Kidney glomerular epithelial cell (primary cell): Measurements from ENCODE around the gene PDK1.
"Not testable (repeated sequence)": the region's sequence is repeated elsewhere in the genome, so short reads cannot be mapped to it uniquely, and the experiment has no call there.

ENCODE experiments used
- DNase-seq: peaks from one replicate; lab custom pipeline; 2025; lab: John Stamatoyannopoulos, UW

Gene PDK1

DNA sequence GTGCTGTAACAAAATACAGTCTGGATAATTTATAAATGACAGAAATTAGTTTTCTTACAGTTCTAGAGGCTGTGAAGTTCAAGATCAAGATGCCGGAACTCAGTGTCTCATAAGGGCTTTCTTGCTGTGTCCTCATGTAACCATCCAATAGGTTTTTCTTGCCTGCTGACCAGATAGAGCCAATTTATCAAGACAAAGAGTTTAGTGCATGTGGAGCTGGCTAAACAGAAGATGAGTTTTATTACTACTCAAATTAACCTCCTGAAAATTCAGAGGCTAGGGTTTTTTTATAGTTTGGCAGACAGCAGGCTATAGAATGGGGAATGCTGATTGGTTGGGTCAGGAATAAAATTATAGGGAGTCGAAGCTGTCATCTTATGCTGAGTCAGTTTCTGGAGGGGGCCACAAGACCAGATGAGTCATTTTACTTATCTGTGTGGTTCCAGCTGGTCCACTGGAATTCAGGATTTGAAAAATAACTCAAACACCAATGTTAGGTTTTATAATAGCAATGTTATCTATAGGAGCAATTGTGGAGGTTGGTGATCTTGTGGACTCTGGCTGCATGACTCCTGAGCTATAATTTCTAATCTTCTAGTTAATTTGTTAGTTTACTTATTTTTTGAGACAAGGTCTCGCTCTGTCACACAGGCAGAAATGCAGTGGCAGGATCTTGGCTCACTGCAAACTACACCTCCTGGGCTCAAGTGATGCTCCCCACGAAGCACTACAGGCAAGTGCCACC lies 3.2 kb upstream of the PDK1 start:
- DNase-seq, result peak; percentile 62

GRCh38 chr2:172554352-172555271 lies 1.3 kb upstream of the PDK1 start:
- DNase-seq, result no peak

GRCh38 chr2:172555272-172555521 lies 693 bp upstream of the PDK1 start:
- peak; percentile 63 for DNase-seq

DNA sequence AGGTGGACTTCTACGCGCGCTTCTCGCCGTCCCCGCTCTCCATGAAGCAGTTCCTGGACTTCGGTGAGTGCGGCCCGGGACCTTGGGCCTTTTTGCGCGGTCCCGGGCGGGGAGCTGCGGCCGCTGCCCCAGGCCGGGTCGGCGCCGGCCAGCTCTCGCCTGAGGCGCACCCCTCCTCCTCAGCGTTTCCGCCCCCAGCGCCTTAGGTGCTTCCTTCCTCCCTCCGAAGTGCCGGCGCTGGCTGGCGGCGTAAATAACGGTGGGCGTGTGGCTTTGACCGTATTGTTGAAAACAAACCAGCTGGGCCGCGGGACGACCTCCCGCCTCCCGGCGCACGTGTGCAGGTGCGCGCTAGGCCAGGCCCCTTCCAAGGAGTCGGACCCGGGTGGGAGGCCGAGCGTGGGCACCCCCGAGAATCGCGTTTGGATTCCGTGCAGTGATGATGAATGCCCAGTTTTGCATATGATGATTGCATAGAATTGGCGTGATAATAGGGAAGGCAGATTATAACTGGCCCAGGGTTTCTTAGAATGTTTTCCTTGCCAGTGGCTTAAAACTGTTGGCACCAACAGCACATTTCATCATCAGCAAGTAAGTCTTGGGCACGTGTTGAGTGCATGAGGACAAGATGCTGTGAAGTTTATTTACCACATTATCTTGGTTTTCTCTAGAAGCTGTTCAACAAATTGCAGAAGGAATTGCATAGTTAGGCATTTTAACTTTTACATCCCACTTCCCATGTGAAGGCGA lies 569 bp downstream of the PDK1 start:
- peak; percentile 22 for DNase-seq

- DNase-seq, result no peak
These were observed 2.5 kb downstream of the PDK1 start for GRCh38 chr2:172558372-172558771.

DNA sequence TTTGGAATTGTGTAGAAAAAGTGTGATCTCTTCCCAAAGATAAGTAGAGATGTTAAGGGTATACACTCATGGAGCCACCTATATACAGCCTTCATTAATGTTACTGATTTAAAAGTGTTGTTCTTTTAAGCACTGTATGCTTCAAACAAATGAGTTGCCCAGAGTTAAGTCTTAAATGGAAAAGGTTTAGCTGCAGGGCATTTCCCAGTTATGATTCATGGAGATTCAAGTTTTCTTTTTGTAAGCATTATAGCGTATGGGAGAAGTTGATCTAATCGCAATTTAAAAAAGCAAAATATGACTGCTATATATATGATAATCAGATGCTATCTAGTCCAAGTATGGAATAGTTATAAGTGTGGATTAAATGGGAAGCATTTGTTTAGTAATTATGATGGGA lies 4.8 kb downstream of the PDK1 start:
- no peak for DNase-seq

DNA sequence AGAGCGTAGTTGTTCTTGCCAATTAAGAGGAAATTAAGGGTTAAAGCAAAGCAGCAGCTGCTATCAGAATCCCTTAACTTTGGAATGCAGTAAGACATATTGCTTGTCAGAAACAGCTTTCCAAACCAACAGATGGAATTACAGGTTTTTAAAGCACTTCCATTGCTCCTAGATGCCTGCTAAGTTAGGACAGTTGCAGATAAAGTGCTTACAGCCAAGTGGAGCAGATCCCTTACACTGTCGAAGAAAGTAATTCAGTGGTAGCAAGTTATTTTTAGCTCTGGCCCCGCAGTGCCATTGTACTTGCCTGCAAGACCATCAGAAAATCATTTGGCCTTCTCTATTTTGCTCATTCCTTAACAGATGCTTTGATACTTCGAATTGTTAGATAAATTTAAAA lies 5.4 kb downstream of the PDK1 start:
- no peak for DNase-seq

DNA sequence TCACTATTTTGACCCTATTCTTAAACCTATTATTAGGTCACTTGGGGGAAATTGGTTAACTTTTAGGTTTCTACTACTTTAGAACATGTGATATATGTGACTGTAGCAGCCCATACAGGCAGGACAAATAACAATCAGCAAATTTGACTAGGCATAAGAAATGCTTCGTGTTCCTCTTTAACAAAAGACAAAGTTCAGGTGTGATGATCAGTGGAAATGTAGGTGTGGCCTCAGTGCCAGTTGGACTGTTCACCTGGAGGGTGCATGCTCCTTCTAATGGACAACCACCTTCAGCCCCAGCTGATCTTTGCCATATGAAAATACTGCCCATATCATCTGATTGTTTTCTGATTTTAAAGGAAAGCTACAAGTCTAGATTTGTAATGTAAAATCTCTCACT lies 6.4 kb downstream of the PDK1 start:
- DNase-seq, result no peak

DNA sequence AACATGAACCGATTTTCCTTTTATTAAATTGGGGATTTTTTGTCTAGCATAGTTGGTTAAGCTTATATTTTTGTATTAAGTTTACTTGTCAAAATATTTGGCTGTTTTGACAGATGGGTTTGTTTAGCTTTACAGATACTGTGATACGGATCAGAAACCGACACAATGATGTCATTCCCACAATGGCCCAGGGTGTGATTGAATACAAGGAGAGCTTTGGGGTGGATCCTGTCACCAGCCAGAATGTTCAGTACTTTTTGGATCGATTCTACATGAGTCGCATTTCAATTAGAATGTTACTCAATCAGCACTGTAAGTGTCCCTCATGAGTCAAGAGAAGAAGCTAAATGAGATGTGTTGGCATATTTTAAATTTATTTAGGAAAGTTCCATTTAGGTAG lies 8.5 kb downstream of the PDK1 start:
- no peak for DNase-seq

GRCh38 chr2:172571245-172571644 lies 15.4 kb downstream of the PDK1 start:
- no peak for DNase-seq

- DNase-seq, result no peak
These were observed 17.1 kb downstream of the PDK1 start for GRCh38 chr2:172572981-172573380.

GRCh38 chr2:172574965-172575364 lies 19.1 kb downstream of the PDK1 start:
- DNase-seq, result no peak

GRCh38 chr2:172578054-172578453 lies 22.2 kb downstream of the PDK1 start:
- no peak for DNase-seq

GRCh38 chr2:172578860-172579512 lies 23.1 kb downstream of the PDK1 start:
- DNase-seq, result no peak

- no peak for DNase-seq
These were observed 24.7 kb downstream of the PDK1 start for GRCh38 chr2:172580544-172580943.

DNA sequence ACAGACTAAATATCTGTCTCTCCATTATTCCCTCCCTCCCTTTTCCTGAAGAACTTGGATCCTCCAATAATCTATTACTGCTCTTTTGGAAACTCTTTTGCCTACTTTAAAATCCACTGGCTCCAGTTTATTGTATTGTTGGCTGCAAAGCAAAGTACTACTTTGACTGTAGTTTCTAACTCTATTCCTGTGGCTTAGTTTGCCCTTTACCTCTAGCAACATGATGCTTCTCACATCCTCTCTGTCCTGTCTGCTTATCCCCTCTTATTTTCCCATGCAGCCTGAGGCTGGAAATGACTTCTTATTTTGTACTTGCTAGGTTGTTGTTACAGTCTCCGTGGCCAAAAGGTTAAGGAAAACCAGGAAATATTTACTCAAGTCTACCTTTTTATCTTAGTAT lies 26.8 kb downstream of the PDK1 start:
- DNase-seq, result no peak

- no peak for DNase-seq
These were observed 30.5 kb downstream of the PDK1 start for GRCh38 chr2:172586245-172586891.

- not testable (repeated sequence) for DNase-seq
These were observed 31.3 kb downstream of the PDK1 start for GRCh38 chr2:172587231-172587630.

DNA sequence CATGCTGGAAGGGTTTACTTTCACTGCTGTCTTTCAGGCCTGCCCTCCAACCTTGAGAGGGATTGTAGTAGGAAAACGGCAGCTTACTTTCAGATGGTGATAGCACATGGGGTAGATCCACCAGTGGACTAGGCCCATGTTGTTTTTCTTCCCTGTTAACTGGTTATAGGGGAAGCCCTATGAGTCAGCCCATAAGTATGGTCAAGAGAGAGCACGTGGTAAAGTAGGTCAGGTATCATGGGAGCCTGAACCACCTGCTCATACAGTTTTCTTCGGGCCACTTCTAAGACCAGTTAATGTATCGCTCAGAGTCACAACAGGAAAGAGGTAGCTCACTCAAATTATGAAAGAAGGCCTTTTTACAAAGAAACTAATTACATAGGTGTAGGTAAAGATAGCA lies 33.0 kb downstream of the PDK1 start:
- no peak for DNase-seq

- DNase-seq, result not testable (repeated sequence)
These were observed 35.5 kb downstream of the PDK1 start for GRCh38 chr2:172591386-172591785.

- DNase-seq, result not testable (repeated sequence)
These were observed 36.3 kb downstream of the PDK1 start for GRCh38 chr2:172592190-172592589.

GRCh38 chr2:172596776-172597175 lies 40.9 kb downstream of the PDK1 start:
- no peak for DNase-seq
